ENCODE results near the gene UHRF1.

DNA sequence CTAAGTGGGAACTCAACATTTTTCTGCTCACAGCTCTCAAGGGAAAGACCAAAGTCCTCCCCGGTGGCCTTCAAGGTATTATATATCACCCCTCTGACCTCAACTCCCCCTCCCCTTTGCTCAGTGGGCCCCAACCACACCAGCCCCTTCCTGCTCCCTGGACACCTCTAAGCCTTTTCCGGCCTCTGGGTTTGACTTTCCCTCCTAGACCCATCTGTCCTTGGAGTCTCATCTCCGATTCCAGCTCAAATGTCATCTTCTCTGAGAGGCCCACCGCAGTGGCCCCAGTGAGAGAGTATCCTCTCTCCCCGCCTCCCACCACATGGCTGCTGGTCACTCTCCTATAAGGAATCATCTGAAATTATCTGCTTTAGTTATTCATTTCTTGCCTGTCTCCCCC is 941 bp upstream of the UHRF1 start:
- TF ChIP-seq CTCF (optimal IDR thresholded peaks at IDR 0.05 in 1 of 3, IDR thresholded peaks at IDR 0.05 in 1 of 3, conservative IDR thresholded peaks at IDR 0.05 in 1 of 3; ENCODE audit: extremely low read depth in 1 of 3, insufficient read depth in 2 of 3, low read length in 3 of 3) (no peak), EZH2 (IDR thresholded peaks at IDR 0.05; ENCODE audit: low read length) (no peak)

All from keratinocyte (primary cell).